Keratinocyte (primary cell): ENCODE results near the gene NRP1. TPM values are rescaled to one million over a fixed set of nuclear protein-coding genes. Genes with fewer than 3 reads are reported as not detected.

Experiments used
- DNase-seq: peaks from one replicate; pipeline ENCODE4 v3.0.0-alpha.2; 2011; ENCODE audit warnings: low read depth, missing footprints, low spot score
- FAIRE-seq: peaks from 2 replicates; lab custom pipeline; 2011; peaks lifted over from hg19 to GRCh38; lab: Jason Lieb, UNC
- H2AFZ ChIP-seq: 2 replicates; pipeline ENCODE4 v1.6.0; 2012; ENCODE audit warnings: low read length, control low read depth, inconsistent platforms; ENCODE audit not compliant: control insufficient read depth
- H3K27ac ChIP-seq: 2 replicates; pipeline ENCODE4 v1.5.1; 2011; ENCODE audit warnings: low read length; ENCODE audit not compliant: control insufficient read depth, insufficient read depth
- H3K27me3 ChIP-seq: 3 replicates; pipeline ENCODE4 v1.6.0; 2011; ENCODE audit warnings: low read length; ENCODE audit not compliant: control insufficient read depth, insufficient read depth; ENCODE audit errors: extremely low read depth
- H3K36me3 ChIP-seq, 2 experiments: 2 replicates in 1 of 2; 3 replicates in 1 of 2; pipeline ENCODE4 v1.5.1; 2011; ENCODE audit warnings: low read length in 2 of 2, mild to moderate bottlenecking in 1 of 2; ENCODE audit not compliant: control insufficient read depth in 2 of 2, insufficient read depth in 2 of 2; ENCODE audit errors: extremely low read depth in 1 of 2
- H3K4me1 ChIP-seq: 3 replicates; pipeline ENCODE4 v1.5.1; 2011; ENCODE audit warnings: low read length; ENCODE audit not compliant: control insufficient read depth, insufficient read depth; ENCODE audit errors: extremely low read depth
- H3K4me2 ChIP-seq: 3 replicates; pipeline ENCODE4 v1.6.0; 2011; ENCODE audit warnings: low read depth, low read length; ENCODE audit not compliant: control insufficient read depth, insufficient read depth; ENCODE audit errors: extremely low read depth
- H3K4me3 ChIP-seq, 3 experiments: fragments of 200-600 bp in 1 of 3; sonication (generic) in 1 of 3; 2 replicates in 2 of 3; 3 replicates in 1 of 3; pipeline ENCODE4 v1.5.1; 2011 to 2016; ENCODE audit warnings: low read length in 3 of 3, mild to moderate bottlenecking in 3 of 3, control low read depth in 2 of 3, inconsistent platforms in 1 of 3, low read depth in 1 of 3, mixed read lengths in 1 of 3, mixed run types in 1 of 3, moderate library complexity in 1 of 3; ENCODE audit not compliant: control insufficient read depth in 2 of 3, insufficient read depth in 2 of 3; ENCODE audit errors: extremely low read depth in 1 of 3
- H3K79me2 ChIP-seq: 2 replicates; pipeline ENCODE4 v1.6.0; 2012; ENCODE audit warnings: low read length; ENCODE audit not compliant: control insufficient read depth, insufficient read depth
- H3K9ac ChIP-seq: 3 replicates; pipeline ENCODE4 v1.6.0; 2011; ENCODE audit warnings: low read length; ENCODE audit not compliant: control insufficient read depth, insufficient read depth; ENCODE audit errors: extremely low read depth
- H3K9me1 ChIP-seq: 3 replicates; pipeline ENCODE4 v1.6.0; 2011; ENCODE audit warnings: low read length; ENCODE audit not compliant: control insufficient read depth, insufficient read depth; ENCODE audit errors: extremely low read depth
- H3K9me3 ChIP-seq: 2 replicates; pipeline ENCODE4 v1.5.1; 2012; ENCODE audit warnings: low read depth, low read length; ENCODE audit not compliant: control insufficient read depth
- H4K20me1 ChIP-seq: 3 replicates; pipeline ENCODE4 v1.6.0; 2011; ENCODE audit warnings: low read length; ENCODE audit not compliant: control insufficient read depth, insufficient read depth; ENCODE audit errors: extremely low read depth
- EZH2 ChIP-seq: IDR thresholded peaks from one replicate; pipeline ENCODE4 v1.6.1; 2012; ENCODE audit warnings: inconsistent platforms, mild to moderate bottlenecking, low read length, moderate library complexity
- dilution Hi-C: fragments of 300-500 bp; cut with MboI; formaldehyde crosslinking; loops from one replicate; pipeline ENCODE4 v1.7.0; 2020; ENCODE audit warnings: low sequenced_read_pairs; ENCODE audit not compliant: extremely low pct_ligation_motif_present
- polyA plus RNA-seq, 5 experiments: library from polyadenylated mRNA; depleted of rRNA in 3 of 5; stranded (reverse) in 3 of 5; stranded (forward) in 1 of 5; unstranded in 1 of 5; fragments of >200 nt; gene quantifications; 1 replicate in 1 of 5; 2 replicates in 3 of 5; 3 replicates in 1 of 5; pipeline versions ENCODE4 v1.2.1 to v1.2.3, GENCODE V29; 2011 to 2012; ENCODE audit warnings: missing spikeins in 2 of 5, low read depth in 1 of 5, low replicate concordance in 1 of 5
- TF ChIP-seq, protein P1 (sequence below), 3 experiments: IDR thresholded peaks in 1 of 3; conservative IDR thresholded peaks in 1 of 3; optimal IDR thresholded peaks in 1 of 3; 2 replicates in 2 of 3; 3 replicates in 1 of 3; pipeline versions ENCODE3 to v1.5.1; 2011; ENCODE audit warnings: low read length in 3 of 3, mild to moderate bottlenecking in 3 of 3, moderate library complexity in 2 of 3, control low read depth in 1 of 3, inconsistent platforms in 1 of 3; ENCODE audit not compliant: insufficient read depth in 2 of 3; ENCODE audit errors: extremely low read depth in 1 of 3

NRP1 gene
- polyA plus RNA-seq, 1 donor (not counting 4 experiments of a cell fraction or from before 2014, with no cell fraction given) = 36.2 TPM

- Histone ChIP-seq H3K27me3 (no peaks in the 10 kb centered on the region), H4K20me1 (no peaks in the 10 kb centered on the region), H3K4me1 (peaks cover 13% of the 10 kb centered on the region), H3K79me2 (no peaks in the 10 kb centered on the region), H3K4me2 (no peak overlapping the region), H3K36me3 (peaks cover 0 to 14% of the 10 kb centered on the region in 2 experiments), H3K9me1 (peaks cover 2% of the 10 kb centered on the region), H3K9me3 (no peaks in the 10 kb centered on the region), H3K9ac (no peak overlapping the region), H2AFZ (no peak overlapping the region), H3K27ac (no peak overlapping the region), H3K4me3 (no peak overlapping the region)
- FAIRE-seq (no peak), DNase-seq (no peak)
- dilution Hi-C loops = no loop called here
- TF ChIP-seq, protein P1, sequence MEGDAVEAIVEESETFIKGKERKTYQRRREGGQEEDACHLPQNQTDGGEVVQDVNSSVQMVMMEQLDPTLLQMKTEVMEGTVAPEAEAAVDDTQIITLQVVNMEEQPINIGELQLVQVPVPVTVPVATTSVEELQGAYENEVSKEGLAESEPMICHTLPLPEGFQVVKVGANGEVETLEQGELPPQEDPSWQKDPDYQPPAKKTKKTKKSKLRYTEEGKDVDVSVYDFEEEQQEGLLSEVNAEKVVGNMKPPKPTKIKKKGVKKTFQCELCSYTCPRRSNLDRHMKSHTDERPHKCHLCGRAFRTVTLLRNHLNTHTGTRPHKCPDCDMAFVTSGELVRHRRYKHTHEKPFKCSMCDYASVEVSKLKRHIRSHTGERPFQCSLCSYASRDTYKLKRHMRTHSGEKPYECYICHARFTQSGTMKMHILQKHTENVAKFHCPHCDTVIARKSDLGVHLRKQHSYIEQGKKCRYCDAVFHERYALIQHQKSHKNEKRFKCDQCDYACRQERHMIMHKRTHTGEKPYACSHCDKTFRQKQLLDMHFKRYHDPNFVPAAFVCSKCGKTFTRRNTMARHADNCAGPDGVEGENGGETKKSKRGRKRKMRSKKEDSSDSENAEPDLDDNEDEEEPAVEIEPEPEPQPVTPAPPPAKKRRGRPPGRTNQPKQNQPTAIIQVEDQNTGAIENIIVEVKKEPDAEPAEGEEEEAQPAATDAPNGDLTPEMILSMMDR (optimal IDR thresholded peaks at IDR 0.05 in 1 of 3, IDR thresholded peaks at IDR 0.05 in 1 of 3, conservative IDR thresholded peaks at IDR 0.05 in 1 of 3; ENCODE audit: extremely low read depth in 1 of 3, insufficient read depth in 2 of 3, low read length in 3 of 3) = no peak
- no peak for TF ChIP-seq EZH2
Measured at GRCh38 chr10:33233221-33233620, 101.2 kb downstream of the NRP1 start.

DNA sequence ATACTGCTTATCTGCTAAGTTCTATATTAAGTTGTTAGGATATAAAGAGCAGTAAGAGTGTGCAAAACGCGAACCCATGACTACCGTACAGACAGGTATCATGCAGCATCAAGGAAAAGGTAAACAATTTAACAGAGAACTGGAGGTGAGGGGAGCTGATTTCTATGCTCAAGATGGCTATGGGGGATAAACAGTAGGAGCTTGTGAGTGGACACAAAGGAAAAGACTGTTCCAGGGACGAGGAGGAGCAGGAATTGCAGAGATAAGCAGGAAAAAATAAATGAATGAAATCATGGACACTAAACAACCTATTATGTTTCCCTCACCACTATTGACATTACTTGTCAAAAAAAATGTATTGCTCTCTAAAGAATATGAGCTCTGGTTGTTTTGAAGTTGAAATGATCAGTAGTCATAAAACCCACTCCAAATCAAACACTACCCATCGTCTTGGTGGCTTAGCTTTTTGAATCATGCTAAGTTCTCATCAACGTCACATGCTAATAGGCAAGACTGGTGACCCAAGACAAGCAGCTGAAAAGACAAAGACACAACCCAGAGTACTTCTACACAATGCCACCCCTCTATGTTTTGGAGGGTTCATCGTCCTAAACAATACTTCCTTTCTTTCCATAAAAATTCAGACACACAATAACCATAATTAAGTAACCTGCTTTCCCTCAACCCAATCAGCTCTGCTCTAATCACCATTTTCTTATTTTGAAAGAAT, 102.7 kb downstream of the NRP1 start:
- DNase-seq (no peak), FAIRE-seq (no peak)
- TF ChIP-seq, protein P1 (optimal IDR thresholded peaks at IDR 0.05 in 1 of 3, IDR thresholded peaks at IDR 0.05 in 1 of 3, conservative IDR thresholded peaks at IDR 0.05 in 1 of 3; ENCODE audit: extremely low read depth in 1 of 3, insufficient read depth in 2 of 3, low read length in 3 of 3) = no peak
- no peak for TF ChIP-seq EZH2
- Histone ChIP-seq H3K27ac (no peak overlapping the region), H3K27me3 (no peaks in the 10 kb centered on the region), H3K36me3 (peaks cover 1 to 13% of the 10 kb centered on the region in 2 experiments), H2AFZ (no peak overlapping the region), H4K20me1 (no peaks in the 10 kb centered on the region), H3K9ac (no peak overlapping the region), H3K9me3 (no peaks in the 10 kb centered on the region), H3K79me2 (no peaks in the 10 kb centered on the region), H3K4me2 (no peak overlapping the region), H3K4me1 (no peaks in the 10 kb centered on the region), H3K4me3 (no peak overlapping the region), H3K9me1 (peaks cover 2% of the 10 kb centered on the region)
- dilution Hi-C loops = no loop called here
